Endodermal cell (in vitro differentiated cells): Measurements from ENCODE around the gene RXFP4. TPM values are rescaled to one million over a fixed set of nuclear protein-coding genes. Genes with fewer than 3 reads are reported as not detected.
A peak's percentile ranks its signal among the peaks of the same experiment; 100 is the strongest.

Experiments
- DNase-seq: peaks from one replicate; pipeline ENCODE4 v3.0.0-alpha.2; 2017
- H3K27ac ChIP-seq: 2 replicates; pipeline ENCODE4 v1.5.1; 2013; ENCODE audit warnings: mild to moderate bottlenecking, low read depth, low read length, moderate library complexity
- H3K27me3 ChIP-seq: 2 replicates; pipeline ENCODE4 v1.6.1; 2013; ENCODE audit warnings: mild to moderate bottlenecking, low read length, moderate library complexity; ENCODE audit not compliant: insufficient read depth, control insufficient read depth, poor library complexity, severe bottlenecking
- H3K36me3 ChIP-seq: 2 replicates; pipeline ENCODE4 v1.7.0; 2013; ENCODE audit warnings: mild to moderate bottlenecking, low read length, moderate library complexity; ENCODE audit not compliant: control insufficient read depth, insufficient read depth
- H3K4me1 ChIP-seq: one replicate; pipeline ENCODE4 v1.7.0; 2013; ENCODE audit warnings: low read length; ENCODE audit not compliant: control insufficient read depth, insufficient read depth
- H3K4me3 ChIP-seq: 2 replicates; pipeline ENCODE4 v1.5.1; 2013; ENCODE audit warnings: mild to moderate bottlenecking, low read length, moderate library complexity
- H3K9ac ChIP-seq: 2 replicates; pipeline ENCODE4 v1.6.1; 2013; ENCODE audit warnings: mild to moderate bottlenecking, low read length, moderate library complexity; ENCODE audit not compliant: poor library complexity, severe bottlenecking; ENCODE audit errors: extremely low read depth
- H3K9me3 ChIP-seq: 2 replicates; pipeline ENCODE4 v1.6.1; 2013; ENCODE audit warnings: mild to moderate bottlenecking, low read length, moderate library complexity; ENCODE audit not compliant: control insufficient read depth
- H3K27ac Mint-ChIP-seq: 2 replicates; pipeline ENCODE4 v1.8.0; 2020; ENCODE audit warnings: mixed read lengths
- H3K27me3 Mint-ChIP-seq: 2 replicates; pipeline ENCODE4 v1.8.0; 2021; ENCODE audit warnings: mild to moderate bottlenecking, mixed read lengths; ENCODE audit not compliant: insufficient read depth
- H3K36me3 Mint-ChIP-seq: 2 replicates; pipeline ENCODE4 v1.8.0; 2020; ENCODE audit warnings: low read depth, mixed read lengths
- H3K4me1 Mint-ChIP-seq: 2 replicates; pipeline ENCODE4 v1.8.0; 2020; ENCODE audit warnings: mixed read lengths
- H3K4me3 Mint-ChIP-seq: 2 replicates; pipeline ENCODE4 v1.8.0; 2020; ENCODE audit warnings: mild to moderate bottlenecking, moderate library complexity, mixed read lengths
- H3K9me3 Mint-ChIP-seq: 2 replicates; pipeline ENCODE4 v1.8.0; 2020; ENCODE audit warnings: mild to moderate bottlenecking, mixed read lengths
- WGBS, 2 experiments: methylation state at CpG; one replicate each; pipeline versions ENCODE4 v1.1.5 to v1.1.7; 2013; ENCODE audit warnings: missing lambda C conversion rate in 2 of 2, mixed read lengths in 1 of 2; ENCODE audit not compliant: insufficient coverage in 1 of 2, insufficient read length in 1 of 2; 5-methylcytosine and 5-hydroxymethylcytosine counted together
- total RNA-seq, 2 donors: library from RNA; stranded (reverse); fragmentation: NEBNext Ultra II Directional in 1 of 2; extraction: Animal tissue kit (Norgen Biotek cat#: 25700) in 1 of 2; gene quantifications; 2 replicates in 1 of 2; 3 replicates in 1 of 2; pipeline ENCODE4 v1.2.1, GENCODE V29; 2021
- TF ChIP-seq, protein P1 (sequence below): fragments of 200-600 bp; sonication (generic); conservative IDR thresholded peaks from 2 replicates; pipeline ENCODE4 v1.5.0; 2021; ENCODE audit warnings: antibody characterized with exemption, mild to moderate bottlenecking

The RXFP4 gene
- total RNA-seq, 2 donors from 2014 or later: not detected

DNA sequence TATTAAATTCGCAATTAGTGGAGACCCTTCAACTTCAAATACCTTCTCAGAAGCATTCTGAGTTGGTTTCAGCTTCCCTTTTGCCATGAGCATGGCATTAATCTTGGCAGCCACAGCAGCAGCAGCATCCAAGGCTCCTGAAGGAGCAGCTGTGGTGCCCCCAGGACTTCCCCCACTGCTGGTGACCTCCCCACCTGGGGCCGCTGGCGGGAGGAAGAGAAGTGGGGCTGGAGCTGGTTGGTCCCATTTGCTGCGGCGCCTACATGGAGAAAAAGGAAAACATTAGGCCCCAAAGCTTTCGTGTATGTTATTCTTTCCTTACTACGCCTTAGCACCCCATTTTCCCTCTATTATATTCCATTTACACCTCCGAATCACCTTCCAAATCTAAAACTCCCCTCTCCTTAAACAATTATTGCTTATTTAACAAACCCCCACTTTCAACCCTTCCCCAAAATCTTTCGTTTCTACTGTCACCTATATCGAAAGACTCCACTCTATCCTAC lies 7.8 kb upstream of the RXFP4 start:
- Histone ChIP-seq H3K36me3 (peaks cover 48% of the 10 kb centered on the region), H3K9me3 (no peaks in the 10 kb centered on the region), H3K4me3 (peak overlapping the region; percentile 100), H3K9ac (peak overlapping the region; percentile 97), H3K27ac (peak overlapping the region; percentile 74), H3K4me1 (peaks cover 2% of the 10 kb centered on the region), H3K27me3 (no peaks in the 10 kb centered on the region)
- Mint-ChIP-seq H3K36me3 (peaks cover 37% of the 10 kb centered on the region), H3K27me3 (no peaks in the 10 kb centered on the region), H3K9me3 (no peaks in the 10 kb centered on the region), H3K4me3 (no peak overlapping the region), H3K27ac (no peak overlapping the region), H3K4me1 (peaks cover 21% of the 10 kb centered on the region)
- TF ChIP-seq, protein P1, sequence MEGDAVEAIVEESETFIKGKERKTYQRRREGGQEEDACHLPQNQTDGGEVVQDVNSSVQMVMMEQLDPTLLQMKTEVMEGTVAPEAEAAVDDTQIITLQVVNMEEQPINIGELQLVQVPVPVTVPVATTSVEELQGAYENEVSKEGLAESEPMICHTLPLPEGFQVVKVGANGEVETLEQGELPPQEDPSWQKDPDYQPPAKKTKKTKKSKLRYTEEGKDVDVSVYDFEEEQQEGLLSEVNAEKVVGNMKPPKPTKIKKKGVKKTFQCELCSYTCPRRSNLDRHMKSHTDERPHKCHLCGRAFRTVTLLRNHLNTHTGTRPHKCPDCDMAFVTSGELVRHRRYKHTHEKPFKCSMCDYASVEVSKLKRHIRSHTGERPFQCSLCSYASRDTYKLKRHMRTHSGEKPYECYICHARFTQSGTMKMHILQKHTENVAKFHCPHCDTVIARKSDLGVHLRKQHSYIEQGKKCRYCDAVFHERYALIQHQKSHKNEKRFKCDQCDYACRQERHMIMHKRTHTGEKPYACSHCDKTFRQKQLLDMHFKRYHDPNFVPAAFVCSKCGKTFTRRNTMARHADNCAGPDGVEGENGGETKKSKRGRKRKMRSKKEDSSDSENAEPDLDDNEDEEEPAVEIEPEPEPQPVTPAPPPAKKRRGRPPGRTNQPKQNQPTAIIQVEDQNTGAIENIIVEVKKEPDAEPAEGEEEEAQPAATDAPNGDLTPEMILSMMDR: no peak
- DNase-seq: no peak
- 3 to 5% methylated on average over 8 to 10 of the region's 10 CpGs for WGBS, 2 experiments

DNA sequence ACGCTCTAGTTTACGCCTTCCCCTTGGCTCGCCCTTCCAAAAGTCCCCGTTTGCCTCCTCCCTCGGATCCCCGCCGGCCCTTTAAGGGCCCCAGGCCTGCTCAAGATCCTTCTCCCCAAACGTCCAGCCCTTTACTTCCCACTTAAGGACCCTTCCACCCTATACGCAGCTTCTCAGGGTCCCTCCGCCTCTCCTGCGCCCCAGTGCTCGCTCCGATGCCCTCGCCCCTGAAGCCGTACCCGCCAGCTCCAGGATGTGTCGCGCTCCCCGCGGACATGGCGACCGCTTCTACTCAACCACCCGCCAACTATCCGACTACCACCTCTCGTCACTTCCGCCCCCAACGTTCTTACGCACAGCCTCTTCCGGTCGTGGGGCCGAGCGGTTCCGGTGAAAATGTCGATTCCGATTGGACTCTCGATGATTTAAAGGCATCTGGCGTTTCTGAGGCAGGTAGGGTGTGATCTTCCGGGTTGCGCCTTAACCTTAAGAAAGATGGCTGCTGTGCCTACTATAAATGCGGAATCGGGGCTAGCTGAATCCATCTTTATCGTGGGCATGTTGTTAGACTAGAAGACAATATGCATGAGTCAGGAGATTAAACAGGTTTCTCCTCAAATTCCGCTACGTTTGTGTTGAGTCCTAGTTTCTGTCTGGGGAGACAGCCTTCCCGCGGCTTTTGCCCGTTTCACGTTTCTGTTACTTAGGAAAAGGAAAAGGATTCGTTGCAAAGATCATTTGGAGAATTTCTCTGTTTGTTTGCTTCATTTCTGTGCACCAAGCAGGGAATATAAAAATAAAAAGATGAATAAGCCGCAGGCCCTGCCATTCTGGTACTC lies 7.1 kb upstream of the RXFP4 start, which contains the start of gene KHDC4:
Gene KHDC4 (minus strand): TSS at position 317 of the 839 bp plus-strand sequence. CDS start 40 bp downstream, at position 277.
- Mint-ChIP-seq H3K27ac (no peak within 1 kb of the TSS), H3K27me3 (no peaks in the 10 kb centered on the region), H3K9me3 (no peaks in the 10 kb centered on the region), H3K36me3 (peaks cover 31% of the 10 kb centered on the region), H3K4me3 (no peak within 1 kb of the TSS), H3K4me1 (peaks cover 21% of the 10 kb centered on the region)
- Histone ChIP-seq H3K9me3 (no peaks in the 10 kb centered on the region), H3K27me3 (no peaks in the 10 kb centered on the region), H3K36me3 (peaks cover 42% of the 10 kb centered on the region), H3K9ac (peak within 1 kb of the TSS; percentile 97), H3K27ac (peak within 1 kb of the TSS; percentile 74), H3K4me1 (peaks cover 2% of the 10 kb centered on the region), H3K4me3 (peak within 1 kb of the TSS; percentile 100)
- TF ChIP-seq, protein P1: peak; percentile 29
- 1 to 3% methylated on average over 39 to 50 of the region's 50 CpGs for WGBS, 2 experiments
- DNase-seq: peak; percentile 98

DNA sequence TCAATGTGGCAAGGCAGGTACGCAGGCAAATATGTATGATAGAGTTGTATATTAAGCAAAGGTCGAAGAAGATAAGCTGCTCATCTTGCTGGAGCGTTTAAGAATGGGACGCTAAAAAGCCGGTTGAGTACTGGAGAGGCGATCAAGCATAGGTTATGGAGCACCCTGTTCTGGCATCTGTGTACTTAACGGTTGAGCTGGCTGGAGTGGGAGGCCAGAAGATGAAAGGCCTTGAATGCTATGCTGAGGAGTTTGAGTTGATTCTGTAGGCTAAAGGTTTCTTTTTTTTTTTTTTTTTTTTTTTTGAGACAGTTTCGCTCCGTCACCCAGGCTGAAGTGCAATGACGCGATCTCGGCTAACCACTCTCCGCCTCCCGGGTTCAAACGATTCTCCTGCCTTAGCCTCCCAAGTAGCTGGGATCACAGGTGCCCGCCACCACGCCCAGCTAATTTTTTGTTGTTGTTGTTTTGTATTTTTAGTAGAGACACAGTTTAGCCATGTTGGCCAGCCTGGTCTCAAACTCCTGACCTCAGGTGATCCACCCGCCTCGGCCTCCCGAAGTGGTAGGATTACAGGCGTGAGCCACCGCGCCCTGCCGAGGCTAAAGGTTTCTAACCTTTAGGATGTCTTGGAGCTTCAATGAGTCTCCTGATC lies 6.4 kb upstream of the RXFP4 start:
- Histone ChIP-seq H3K4me1 (peaks cover 2% of the 10 kb centered on the region), H3K9ac (peak overlapping the region; percentile 97), H3K9me3 (no peaks in the 10 kb centered on the region), H3K36me3 (peaks cover 36% of the 10 kb centered on the region), H3K27me3 (no peaks in the 10 kb centered on the region), H3K4me3 (peak overlapping the region; percentile 100), H3K27ac (peak overlapping the region; percentile 67)
- peak; percentile 52 for DNase-seq
- Mint-ChIP-seq H3K4me3 (no peak overlapping the region), H3K27ac (no peak overlapping the region), H3K27me3 (no peaks in the 10 kb centered on the region), H3K36me3 (peaks cover 27% of the 10 kb centered on the region), H3K4me1 (peaks cover 21% of the 10 kb centered on the region), H3K9me3 (no peaks in the 10 kb centered on the region)
- TF ChIP-seq, protein P1: no peak
- WGBS, 2 experiments: 93 to 96% methylated on average over 18 to 24 of the region's 24 CpGs
